H1 (cell line): ENCODE data around the gene CEACAM5. TPM values are rescaled to one million over a fixed set of nuclear protein-coding genes. Genes with fewer than 3 reads are reported as not detected.

ENCODE experiments used
- CTCF ChIA-PET: fragments of 300-600 bp; sonication (Branson Sonifier 250); formaldehyde crosslinking; loops from one replicate; lab custom pipeline; 2021; ENCODE audit not compliant: partially characterized antibody; lab: Charles Lee
- POLR2A ChIA-PET: fragments of 300-600 bp; sonication (Branson Sonifier 250); formaldehyde crosslinking; loops from one replicate; lab custom pipeline; 2021; ENCODE audit warnings: inconsistent platforms; ENCODE audit not compliant: partially characterized antibody; lab: Charles Lee
- DNase-seq, 2 experiments: peaks; one replicate each; pipeline versions ENCODE4 v3.0.0 to v3.0.0-alpha.2; 2010 to 2022; ENCODE audit warnings: low spot score in 2 of 2, low read depth in 1 of 2, mixed read lengths in 1 of 2
- FAIRE-seq: peaks from 2 replicates; lab custom pipeline; 2011; peaks lifted over from hg19 to GRCh38; lab: Jason Lieb, UNC
- H2AFZ ChIP-seq: 2 replicates; pipeline ENCODE4 v1.8.1; 2012; ENCODE audit warnings: low read length, inconsistent platforms
- H2AK5ac ChIP-seq: 2 replicates; pipeline ENCODE4 v1.6.1; 2013; ENCODE audit warnings: low read depth, low read length
- H2BK120ac ChIP-seq: replicated peaks from 2 replicates; pipeline ENCODE3; 2013; ENCODE audit warnings: low read depth, low read length, inconsistent platforms
- H2BK12ac ChIP-seq: 2 replicates; pipeline ENCODE4 v1.6.1; 2013; ENCODE audit warnings: low read depth, low read length
- H2BK15ac ChIP-seq: 2 replicates; pipeline ENCODE4 v1.6.1; 2013; ENCODE audit warnings: low read length
- H2BK20ac ChIP-seq: 2 replicates; pipeline ENCODE4 v1.6.1; 2013; ENCODE audit warnings: low read length
- H2BK5ac ChIP-seq: 2 replicates; pipeline ENCODE4 v1.6.1; 2013; ENCODE audit warnings: low read depth, low read length
- H3K14ac ChIP-seq: 2 replicates; pipeline ENCODE4 v1.6.1; 2013; ENCODE audit warnings: inconsistent platforms; ENCODE audit not compliant: insufficient read length
- H3K18ac ChIP-seq: 2 replicates; pipeline ENCODE4 v1.6.1; 2013; ENCODE audit warnings: low read length; ENCODE audit errors: extremely low read depth
- H3K23ac ChIP-seq: 2 replicates; pipeline ENCODE4 v1.6.1; 2013; ENCODE audit warnings: inconsistent platforms; ENCODE audit not compliant: insufficient read length
- H3K23me2 ChIP-seq: 2 replicates; pipeline ENCODE4 v1.6.1; 2013; ENCODE audit warnings: low read depth, low read length
- H3K27ac ChIP-seq: 2 replicates; pipeline ENCODE4 v1.6.1; 2011; ENCODE audit warnings: low read depth, low read length, inconsistent platforms
- H3K27me3 ChIP-seq, 4 experiments: replicated peaks in 1 of 4; 1 replicate in 1 of 4; 2 replicates in 3 of 4; pipeline versions ENCODE4 v1.6.1 to v1.8.1; 2011 to 2013; ENCODE audit warnings: low read length in 3 of 4, mild to moderate bottlenecking in 3 of 4, inconsistent platforms in 2 of 4, mixed read lengths in 2 of 4, moderate library complexity in 1 of 4; ENCODE audit not compliant: control insufficient read depth in 3 of 4, insufficient read depth in 3 of 4; ENCODE audit errors: extremely low read depth in 1 of 4
- H3K36me3 ChIP-seq, 4 experiments: 2 replicates each; pipeline versions ENCODE4 v1.6.1 to v1.8.1; 2011 to 2013; ENCODE audit warnings: mild to moderate bottlenecking in 4 of 4, low read length in 3 of 4, moderate library complexity in 2 of 4, control low read depth in 1 of 4, inconsistent platforms in 1 of 4; ENCODE audit not compliant: insufficient read depth in 4 of 4, control insufficient read depth in 2 of 4
- H3K4ac ChIP-seq: replicated peaks from 2 replicates; pipeline ENCODE3; 2013; ENCODE audit warnings: low read length, low read depth, mixed read lengths, inconsistent platforms; ENCODE audit not compliant: insufficient read length
- H3K4me1 ChIP-seq, 4 experiments: replicated peaks in 1 of 4; 1 replicate in 1 of 4; 2 replicates in 3 of 4; pipeline versions ENCODE4 v1.6.1 to v1.8.1; 2011 to 2013; ENCODE audit warnings: low read length in 3 of 4, inconsistent platforms in 2 of 4, mixed read lengths in 1 of 4; ENCODE audit not compliant: insufficient read depth in 4 of 4, control insufficient read depth in 3 of 4
- H3K4me2 ChIP-seq, 2 experiments: 2 replicates each; pipeline versions ENCODE4 v1.6.1 to v1.8.1; 2011 to 2013; ENCODE audit warnings: low read depth in 2 of 2, low read length in 2 of 2, control low read depth in 1 of 2, inconsistent platforms in 1 of 2, mild to moderate bottlenecking in 1 of 2; ENCODE audit not compliant: insufficient read depth in 1 of 2
- H3K4me3 ChIP-seq, 4 experiments: fragments of 200-600, 300-600 bp in 1 of 4; sonication (generic), shearing (Covaris generic), sonication (Bioruptor Twin) in 1 of 4; 2 replicates each; pipeline versions ENCODE4 v1.5.1 to v1.8.1; 2011 to 2016; ENCODE audit warnings: low read length in 4 of 4, low read depth in 3 of 4, control low read depth in 2 of 4, inconsistent platforms in 2 of 4, mild to moderate bottlenecking in 2 of 4, mixed read lengths in 1 of 4, moderate library complexity in 1 of 4; ENCODE audit not compliant: insufficient read depth in 2 of 4; ENCODE audit errors: extremely low read depth in 1 of 4
- H3K56ac ChIP-seq: replicated peaks from 2 replicates; pipeline ENCODE3; 2013; ENCODE audit warnings: low read depth, mild to moderate bottlenecking, mixed read lengths, low read length, inconsistent platforms; ENCODE audit not compliant: insufficient read length
- H3K79me1 ChIP-seq: 2 replicates; pipeline ENCODE4 v1.6.1; 2013; ENCODE audit warnings: low read depth, low read length, control low read depth
- H3K79me2 ChIP-seq, 2 experiments: 2 replicates each; pipeline versions ENCODE4 v1.6.1 to v1.8.1; 2012 to 2013; ENCODE audit warnings: low read length in 2 of 2, mild to moderate bottlenecking in 2 of 2, inconsistent platforms in 1 of 2; ENCODE audit not compliant: insufficient read depth in 2 of 2, control insufficient read depth in 1 of 2
- H3K9ac ChIP-seq, 4 experiments: replicated peaks in 1 of 4; 1 replicate in 1 of 4; 2 replicates in 3 of 4; pipeline versions ENCODE4 v1.6.1 to v1.8.1; 2011 to 2013; ENCODE audit warnings: low read depth in 3 of 4, low read length in 3 of 4, control low read depth in 2 of 4, mild to moderate bottlenecking in 2 of 4, moderate library complexity in 2 of 4, inconsistent platforms in 1 of 4; ENCODE audit errors: extremely low read depth in 1 of 4
- H3K9me3 ChIP-seq, 2 experiments: 2 replicates each; pipeline versions ENCODE4 v1.6.1 to v1.8.1; 2012 to 2013; ENCODE audit warnings: mild to moderate bottlenecking in 2 of 2, moderate library complexity in 2 of 2, control low read depth in 1 of 2, inconsistent platforms in 1 of 2, low read depth in 1 of 2, low read length in 1 of 2, mixed read lengths in 1 of 2; ENCODE audit not compliant: insufficient read depth in 2 of 2
- H4K20me1 ChIP-seq, 2 experiments: replicated peaks in 1 of 2; 2 replicates each; pipeline versions ENCODE3 to v1.8.1; 2011 to 2013; ENCODE audit warnings: inconsistent platforms in 2 of 2, low read length in 2 of 2, mild to moderate bottlenecking in 1 of 2; ENCODE audit not compliant: insufficient read depth in 2 of 2, control insufficient read depth in 1 of 2
- H4K5ac ChIP-seq: 2 replicates; pipeline ENCODE4 v1.6.1; 2013; ENCODE audit warnings: low read length, low read depth, mixed read lengths, inconsistent platforms; ENCODE audit not compliant: insufficient read length
- H4K8ac ChIP-seq: 2 replicates; pipeline ENCODE4 v1.8.0; 2013; ENCODE audit warnings: mild to moderate bottlenecking, moderate library complexity, low read length, inconsistent platforms; ENCODE audit not compliant: insufficient read depth; ENCODE audit errors: extremely low read depth
- H4K91ac ChIP-seq: replicated peaks from 2 replicates; pipeline ENCODE3; 2013; ENCODE audit warnings: low read length, mixed read lengths, inconsistent platforms; ENCODE audit not compliant: insufficient read length
- RXRA ChIP-seq: IDR thresholded peaks from 2 replicates; pipeline ENCODE4 v1.6.1; 2011; ENCODE audit warnings: low read depth, mild to moderate bottlenecking, low read length, moderate library complexity; ENCODE audit not compliant: insufficient read depth
- WGBS, 2 experiments: shearing (Covaris generic) in 1 of 2; methylation state at CpG; one replicate each; pipeline versions ENCODE4 v1.1.6 to v1.1.7; 2013 to 2015; ENCODE audit warnings: low lambda C conversion rate in 2 of 2, mixed read lengths in 2 of 2, inconsistent platforms in 1 of 2, low coverage in 1 of 2, missing lambda C conversion rate in 1 of 2; ENCODE audit not compliant: insufficient replicate concordance in 2 of 2, insufficient coverage in 1 of 2, insufficient read length in 1 of 2; ENCODE audit errors: extremely low coverage in 1 of 2, missing lambda C conversion rate in 1 of 2; 5-methylcytosine and 5-hydroxymethylcytosine counted together
- polyA plus RNA-seq, 7 experiments: library from polyadenylated mRNA; depleted of rRNA in 3 of 7; stranded (reverse) in 5 of 7; unstranded in 2 of 7; fragments of >200 nt in 5 of 7; fragments of 200-250 nt in 2 of 7; gene quantifications; 1 replicate in 5 of 7; 2 replicates in 1 of 7; 4 replicates in 1 of 7; pipeline versions ENCODE4 v1.2.1 to v1.2.3, GENCODE V29; 2011 to 2013; ENCODE audit warnings: missing spikeins in 2 of 7, mixed read lengths in 2 of 7
- total RNA-seq: library from RNA; stranded (reverse); fragmentation: NEBNext Ultra II Directional; extraction: Animal tissue kit (Norgen Biotek cat#: 25700); gene quantifications from 2 replicates; pipeline ENCODE4 v1.2.1, GENCODE V29; 2021

CEACAM5 gene
- total and polyA plus RNA-seq, 2 of the 8 experiments (the other 6 are each of a cell fraction or from before 2014, with no cell fraction given) = not detected

DNA sequence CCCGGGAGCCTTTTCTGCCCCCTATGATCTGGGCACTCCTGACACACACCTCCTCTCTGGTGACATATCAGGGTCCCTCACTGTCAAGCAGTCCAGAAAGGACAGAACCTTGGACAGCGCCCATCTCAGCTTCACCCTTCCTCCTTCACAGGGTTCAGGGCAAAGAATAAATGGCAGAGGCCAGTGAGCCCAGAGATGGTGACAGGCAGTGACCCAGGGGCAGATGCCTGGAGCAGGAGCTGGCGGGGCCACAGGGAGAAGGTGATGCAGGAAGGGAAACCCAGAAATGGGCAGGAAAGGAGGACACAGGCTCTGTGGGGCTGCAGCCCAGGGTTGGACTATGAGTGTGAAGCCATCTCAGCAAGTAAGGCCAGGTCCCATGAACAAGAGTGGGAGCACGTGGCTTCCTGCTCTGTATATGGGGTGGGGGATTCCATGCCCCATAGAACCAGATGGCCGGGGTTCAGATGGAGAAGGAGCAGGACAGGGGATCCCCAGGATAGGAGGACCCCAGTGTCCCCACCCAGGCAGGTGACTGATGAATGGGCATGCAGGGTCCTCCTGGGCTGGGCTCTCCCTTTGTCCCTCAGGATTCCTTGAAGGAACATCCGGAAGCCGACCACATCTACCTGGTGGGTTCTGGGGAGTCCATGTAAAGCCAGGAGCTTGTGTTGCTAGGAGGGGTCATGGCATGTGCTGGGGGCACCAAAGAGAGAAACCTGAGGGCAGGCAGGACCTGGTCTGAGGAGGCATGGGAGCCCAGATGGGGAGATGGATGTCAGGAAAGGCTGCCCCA, 11.8 kb upstream of the CEACAM5 start:
- Histone ChIP-seq H2BK120ac (no peak overlapping the region), H4K5ac (no peak overlapping the region), H3K56ac (no peak overlapping the region), H3K9me3 (peaks cover 73 to 84% of the 10 kb centered on the region in 2 experiments), H3K79me1 (no peaks in the 10 kb centered on the region), H3K14ac (no peak overlapping the region), H3K36me3 (no peaks in the 10 kb centered on the region), H3K27ac (no peak overlapping the region), H3K23ac (no peak overlapping the region), H4K20me1 (no peaks in the 10 kb centered on the region), H4K8ac (no peak overlapping the region), H2BK5ac (no peak overlapping the region), H3K27me3 (no peaks in the 10 kb centered on the region), H3K4ac (no peak overlapping the region), H3K79me2 (no peaks in the 10 kb centered on the region), H2AK5ac (no peak overlapping the region), H2BK15ac (no peak overlapping the region), H2AFZ (no peak overlapping the region), H4K91ac (no peak overlapping the region), H3K4me1 (no peaks in the 10 kb centered on the region), H3K18ac (no peak overlapping the region), H2BK20ac (no peak overlapping the region), H3K23me2 (no peaks in the 10 kb centered on the region), H2BK12ac (no peak overlapping the region), H3K4me2 (no peak overlapping the region), H3K9ac (no peak overlapping the region), H3K4me3 (no peak overlapping the region)
- POLR2A ChIA-PET = no interaction called here
- DNase-seq (no peak), FAIRE-seq (no peak)
- WGBS, 2 experiments = 72% methylated on average over 7 of the region's 7 CpGs; no CpG with 5 or more reads in 1 of the 2 experiments
- CTCF ChIA-PET = interaction anchor here (0.9 to 1.5 kb wide), 3 partner anchors 10 to 128 kb away, joined by 3 to 4 read pairs (median 3); no protein-coding TSS in a partner anchor
- TF ChIP-seq RXRA = no peak
